AG04449 (cell line): ENCODE measurements around the gene HSP90B1.

Experiments
- CTCF ChIA-PET: fragments of 350-600 bp; formaldehyde crosslinking; extraction: SDS; loops from one replicate; lab custom pipeline; 2021; ENCODE audit warnings: antibody characterized with exemption; lab: Yijun Ruan, JAX
- POLR2A ChIA-PET: fragments of 400-600, 350-600 bp; formaldehyde crosslinking; extraction: SDS; loops from one replicate; lab custom pipeline; 2020; ENCODE audit warnings: antibody characterized with exemption, inconsistent platforms; lab: Yijun Ruan, JAX
- DNase-seq: peaks from one replicate; pipeline ENCODE4 v3.0.0-alpha.2; 2010; ENCODE audit warnings: low read depth, low spot score
- H3K4me3 ChIP-seq: 2 replicates; pipeline ENCODE4 v1.5.1; 2011; ENCODE audit warnings: low read depth, mild to moderate bottlenecking, control low read depth, low read length
- TF ChIP-seq, protein P1 (sequence below): IDR thresholded peaks from one replicate; pipeline ENCODE4 v1.5.1; 2011; ENCODE audit warnings: mild to moderate bottlenecking, moderate library complexity, low read length, control low read depth, inconsistent platforms; ENCODE audit not compliant: insufficient read depth; ENCODE audit errors: missing control alignments

The HSP90B1 gene

DNA sequence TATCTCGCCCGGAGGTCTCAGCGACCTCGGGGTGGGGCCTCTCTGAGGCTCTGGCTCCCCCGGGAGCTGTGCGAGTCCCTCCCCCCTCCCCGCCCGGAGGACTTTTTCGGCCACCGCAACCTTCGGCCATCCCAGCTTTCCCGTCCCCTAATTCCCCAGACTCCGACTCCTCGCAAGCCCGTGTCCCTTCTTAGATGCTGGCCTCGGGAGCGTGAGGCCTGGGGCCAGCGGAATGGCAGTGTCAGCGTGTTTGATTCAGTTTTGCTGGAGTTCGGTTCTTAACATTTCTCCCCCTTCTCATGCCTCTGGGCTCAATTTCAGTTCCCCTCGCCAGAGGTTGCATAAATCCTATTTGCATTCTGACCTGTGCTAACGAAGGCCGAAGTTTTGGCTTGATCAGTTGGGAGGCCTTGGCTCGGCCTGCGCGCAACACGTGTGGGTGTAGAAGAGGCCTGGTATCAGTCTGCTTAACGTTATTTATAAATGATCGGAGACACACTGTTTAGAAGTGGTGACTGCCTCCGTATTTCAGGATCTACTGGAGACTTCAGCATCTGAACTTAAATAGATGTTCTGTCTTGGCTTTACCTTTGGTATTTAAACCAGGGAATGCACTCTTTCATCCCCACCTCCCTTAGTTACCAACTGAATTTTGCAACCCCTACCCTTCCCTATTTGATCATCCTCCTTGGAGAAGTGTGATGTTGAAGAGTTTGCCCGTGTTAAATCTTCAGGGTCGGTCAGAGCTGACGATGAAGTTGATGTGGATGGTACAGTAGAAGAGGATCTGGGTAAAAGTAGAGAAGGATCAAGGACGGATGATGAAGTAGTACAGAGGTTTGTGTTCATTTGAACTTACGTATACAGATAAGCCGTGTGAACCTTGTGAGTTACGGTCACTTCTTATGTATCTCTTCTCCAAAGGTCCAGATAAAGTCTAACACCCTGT, 851 bp downstream of the HSP90B1 start:
- ChIA-PET CTCF (interaction anchor here (1.2 to 2.5 kb wide), 2 partner anchors 47 to 53 kb away, joined by 4 to 10 read pairs; no protein-coding TSS in a partner anchor), POLR2A (interaction anchor here (1.3 kb wide), 1 partner anchor 9 kb away, joined by 3 read pairs; no protein-coding TSS in a partner anchor)
- DNase-seq = no peak
- peak overlapping the region; percentile 91 for H3K4me3 ChIP-seq
- TF ChIP-seq, protein P1, sequence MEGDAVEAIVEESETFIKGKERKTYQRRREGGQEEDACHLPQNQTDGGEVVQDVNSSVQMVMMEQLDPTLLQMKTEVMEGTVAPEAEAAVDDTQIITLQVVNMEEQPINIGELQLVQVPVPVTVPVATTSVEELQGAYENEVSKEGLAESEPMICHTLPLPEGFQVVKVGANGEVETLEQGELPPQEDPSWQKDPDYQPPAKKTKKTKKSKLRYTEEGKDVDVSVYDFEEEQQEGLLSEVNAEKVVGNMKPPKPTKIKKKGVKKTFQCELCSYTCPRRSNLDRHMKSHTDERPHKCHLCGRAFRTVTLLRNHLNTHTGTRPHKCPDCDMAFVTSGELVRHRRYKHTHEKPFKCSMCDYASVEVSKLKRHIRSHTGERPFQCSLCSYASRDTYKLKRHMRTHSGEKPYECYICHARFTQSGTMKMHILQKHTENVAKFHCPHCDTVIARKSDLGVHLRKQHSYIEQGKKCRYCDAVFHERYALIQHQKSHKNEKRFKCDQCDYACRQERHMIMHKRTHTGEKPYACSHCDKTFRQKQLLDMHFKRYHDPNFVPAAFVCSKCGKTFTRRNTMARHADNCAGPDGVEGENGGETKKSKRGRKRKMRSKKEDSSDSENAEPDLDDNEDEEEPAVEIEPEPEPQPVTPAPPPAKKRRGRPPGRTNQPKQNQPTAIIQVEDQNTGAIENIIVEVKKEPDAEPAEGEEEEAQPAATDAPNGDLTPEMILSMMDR = no peak

DNA sequence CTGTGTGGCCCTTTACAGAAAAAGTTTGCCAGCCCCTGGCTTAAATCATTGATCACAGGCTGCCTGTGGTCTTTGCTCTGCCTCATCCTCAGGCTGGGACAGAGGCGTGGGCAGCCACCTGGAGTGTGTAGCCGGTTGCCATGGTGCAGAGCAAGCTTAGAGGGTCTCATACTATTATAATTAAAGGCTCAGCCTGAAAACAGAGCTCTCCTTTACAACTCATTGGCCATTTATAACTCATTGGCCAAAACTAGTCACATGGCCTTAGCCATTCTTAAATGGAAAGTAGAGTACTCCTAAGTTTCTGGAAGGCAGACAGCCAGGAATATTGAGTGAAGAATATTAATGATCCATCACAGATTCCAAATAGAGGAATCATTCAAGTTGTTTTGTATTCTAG, 3.0 kb downstream of the HSP90B1 start:
- TF ChIP-seq, protein P1 = no peak
- peak overlapping the region; percentile 91; the same call in 1 of the 2 replicates for H3K4me3 ChIP-seq
- CTCF ChIA-PET = no interaction called here
- DNase-seq = no peak
- POLR2A ChIA-PET = no interaction called here

DNA sequence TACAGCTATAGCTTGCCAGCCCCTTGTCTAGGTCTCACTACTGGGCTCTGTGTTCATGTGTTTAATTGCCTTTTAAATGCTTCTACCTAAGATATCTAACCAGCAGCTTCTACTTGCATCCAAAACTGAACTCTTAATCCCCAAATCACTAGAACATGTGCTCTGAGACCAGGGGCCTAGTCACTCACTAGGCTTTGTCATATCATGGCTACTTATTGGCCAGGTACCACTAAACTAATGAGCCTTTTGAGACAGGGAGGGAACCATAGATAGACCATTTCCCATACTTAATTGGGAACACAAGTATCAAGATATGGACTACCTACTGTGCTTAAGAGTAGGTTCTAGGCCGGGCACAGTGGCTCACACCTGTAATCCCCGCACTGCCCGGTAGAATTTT, 6.5 kb downstream of the HSP90B1 start:
- ChIA-PET CTCF (interaction anchor here (0.6 to 1.3 kb wide), 5 partner anchors 19 to 1133 kb away, joined by 3 to 5 read pairs (median 4); no protein-coding TSS in a partner anchor), POLR2A (no interaction called here)
- TF ChIP-seq, protein P1 = no peak
- DNase-seq = no peak
- H3K4me3 ChIP-seq = no peak overlapping the region

DNA sequence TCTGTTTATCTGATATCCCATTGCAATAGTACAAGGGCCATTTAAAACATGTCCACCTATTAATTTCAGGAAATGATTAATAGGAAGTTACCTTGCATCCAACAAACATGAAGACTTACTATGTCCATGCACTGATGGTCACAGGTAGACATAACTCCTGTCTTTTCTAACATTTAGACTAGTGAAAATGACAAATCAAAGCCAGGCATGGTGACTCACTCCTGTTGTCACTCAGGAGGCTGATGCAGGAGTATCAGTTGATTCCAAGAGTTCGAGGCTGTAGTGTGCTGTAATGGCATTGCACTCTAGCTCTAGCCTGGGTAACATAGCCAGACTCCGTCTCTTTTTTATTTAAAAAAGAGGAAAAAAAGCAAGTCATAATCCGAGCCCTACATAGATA, 14.8 kb downstream of the HSP90B1 start:
- H3K4me3 ChIP-seq = no peak overlapping the region
- ChIA-PET POLR2A (no interaction called here), CTCF (no interaction called here)
- DNase-seq = no peak
- TF ChIP-seq, protein P1 = no peak

DNA sequence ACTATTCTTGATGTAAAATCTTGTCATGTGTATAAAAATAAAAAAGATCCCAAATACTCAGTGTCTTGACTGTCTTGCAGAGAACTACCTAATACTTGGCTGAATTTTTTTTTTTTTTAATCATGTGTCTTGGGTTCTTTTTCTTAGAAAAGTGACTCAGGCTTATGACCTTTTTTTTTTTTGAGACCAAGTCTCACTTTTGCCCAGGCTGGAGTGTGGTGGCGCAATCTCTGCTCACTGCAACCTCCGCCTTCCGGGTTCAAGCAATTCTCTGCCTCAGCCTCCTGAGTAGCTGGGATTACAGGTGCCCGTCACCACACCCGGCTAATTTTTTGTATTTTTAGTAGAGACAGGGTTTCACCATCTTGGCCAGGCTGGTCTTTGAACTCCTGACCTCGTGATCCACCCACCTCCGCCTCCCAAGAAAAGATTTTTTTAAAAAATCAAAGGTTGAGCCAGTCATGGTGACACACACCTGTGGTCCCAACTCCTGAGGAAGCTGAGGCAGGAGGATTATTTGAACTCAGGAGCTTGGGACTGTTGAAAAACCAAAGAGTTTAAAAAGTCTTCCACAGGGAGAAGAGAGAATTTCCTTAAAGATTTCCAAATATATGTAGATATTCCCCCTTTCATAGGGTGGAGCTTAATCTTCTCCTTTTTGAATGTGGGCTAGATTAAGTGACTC, 17.8 kb downstream of the HSP90B1 start:
- DNase-seq = no peak
- ChIA-PET POLR2A (no interaction called here), CTCF (no interaction called here)
- TF ChIP-seq, protein P1 = no peak
- H3K4me3 ChIP-seq = no peak overlapping the region

DNA sequence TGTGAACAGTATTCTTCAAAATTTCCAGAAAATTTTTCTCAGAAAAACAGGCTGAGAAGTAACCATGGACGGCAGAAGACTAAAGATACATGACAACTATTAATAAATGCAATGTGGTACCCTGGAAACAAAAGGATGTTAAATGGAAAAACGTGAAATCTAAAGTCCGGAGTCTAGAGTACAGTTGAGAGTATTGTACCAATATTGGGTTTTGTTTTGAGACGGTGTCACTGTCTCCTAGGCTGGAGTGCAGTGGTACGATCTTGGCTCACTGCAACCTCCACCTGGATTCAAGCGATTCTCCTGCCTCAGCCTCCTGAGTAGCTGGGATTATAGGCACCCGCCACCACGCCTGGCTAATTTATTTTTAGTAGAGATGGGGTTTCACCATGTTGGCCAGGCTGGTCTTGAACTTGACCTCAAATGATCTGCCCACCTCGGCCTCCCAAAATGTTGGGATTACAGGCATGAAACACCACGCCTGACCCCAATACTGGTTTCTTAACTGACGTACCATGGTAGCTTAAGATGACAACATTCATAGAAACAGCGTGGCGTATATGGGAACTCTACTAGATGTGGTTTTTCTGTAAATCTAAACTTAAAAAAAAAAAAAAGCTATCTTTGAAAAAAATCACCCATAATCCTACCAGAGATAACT, 18.7 kb downstream of the HSP90B1 start:
- TF ChIP-seq, protein P1 = no peak
- ChIA-PET POLR2A (interaction anchor here (0.8 kb wide), 1 partner anchor 17 kb away, joined by 3 read pairs; the partner anchor contains the start of gene TDG), CTCF (interaction anchor here (0.7 kb wide), 1 partner anchor 79 kb away, joined by 3 read pairs; no protein-coding TSS in a partner anchor)
- no peak overlapping the region for H3K4me3 ChIP-seq
- DNase-seq = no peak
